Lung microvascular endothelial cell (primary cell): Measurements from ENCODE around the gene CFAP107. TPM values are rescaled to one million over a fixed set of nuclear protein-coding genes. Genes with fewer than 3 reads are reported as not detected.
"Not testable (repeated sequence)": the region's sequence is repeated elsewhere in the genome, so short reads cannot be mapped to it uniquely, and the experiment has no call there.

Experiments used
- DNase-seq, 2 donors: peaks; one replicate each; pipeline versions ENCODE4 v3.0.0 to v3.0.0-alpha.2; 2010; ENCODE audit warnings: low read depth in 2 of 2
- total RNA-seq: library from RNA; depleted of rRNA; stranded (reverse); fragments of >200 nt; gene quantifications from 2 replicates; pipeline ENCODE4 v1.2.1, GENCODE V29; 2014

Gene CFAP107, protein sequence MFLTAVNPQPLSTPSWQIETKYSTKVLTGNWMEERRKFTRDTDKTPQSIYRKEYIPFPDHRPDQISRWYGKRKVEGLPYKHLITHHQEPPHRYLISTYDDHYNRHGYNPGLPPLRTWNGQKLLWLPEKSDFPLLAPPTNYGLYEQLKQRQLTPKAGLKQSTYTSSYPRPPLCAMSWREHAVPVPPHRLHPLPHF
- total RNA-seq, result not detected in 2 replicates

DNA sequence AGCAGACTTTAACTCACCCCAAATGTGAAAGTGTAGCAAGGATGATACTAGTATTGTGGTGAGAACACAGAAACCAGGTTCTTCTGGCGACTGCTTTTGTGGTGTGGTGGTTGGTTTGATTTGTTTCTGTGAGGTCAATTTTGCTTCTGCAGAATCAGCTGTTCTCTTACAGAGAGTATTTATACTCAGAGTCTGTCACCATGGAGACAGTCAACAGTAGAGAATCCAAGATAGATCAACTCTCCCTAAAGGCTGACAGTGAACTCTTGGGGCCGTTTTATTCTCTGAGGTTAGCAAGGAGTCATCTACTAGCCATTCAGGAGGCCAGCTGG, at the start of gene CFAP107:
Gene CFAP107 (plus strand): TSS at position 209 of the 332 bp plus-strand sequence. CDS start 231 bp downstream, outside the sequence.
- no peak for DNase-seq

DNA sequence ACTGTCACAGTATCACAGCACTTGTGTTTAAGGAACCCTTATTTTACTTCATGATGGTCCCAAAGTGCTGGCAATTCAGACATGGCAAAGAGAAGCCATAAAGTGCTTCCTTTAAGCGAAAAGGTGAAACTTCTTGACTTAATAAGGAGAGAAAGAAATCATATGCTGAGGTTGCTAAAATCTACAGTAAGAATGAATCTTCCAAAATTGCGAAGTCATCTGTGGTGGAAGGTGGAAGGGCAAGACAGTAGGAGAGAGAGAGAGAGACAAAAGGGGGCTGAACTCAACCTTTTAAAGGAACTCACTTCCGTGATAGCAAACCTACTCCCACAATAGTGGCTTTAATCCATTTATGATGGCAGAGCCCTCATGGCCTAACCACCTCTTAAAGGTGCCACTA, 49.3 kb upstream of the CFAP107 start:
- no peak for DNase-seq

DNA sequence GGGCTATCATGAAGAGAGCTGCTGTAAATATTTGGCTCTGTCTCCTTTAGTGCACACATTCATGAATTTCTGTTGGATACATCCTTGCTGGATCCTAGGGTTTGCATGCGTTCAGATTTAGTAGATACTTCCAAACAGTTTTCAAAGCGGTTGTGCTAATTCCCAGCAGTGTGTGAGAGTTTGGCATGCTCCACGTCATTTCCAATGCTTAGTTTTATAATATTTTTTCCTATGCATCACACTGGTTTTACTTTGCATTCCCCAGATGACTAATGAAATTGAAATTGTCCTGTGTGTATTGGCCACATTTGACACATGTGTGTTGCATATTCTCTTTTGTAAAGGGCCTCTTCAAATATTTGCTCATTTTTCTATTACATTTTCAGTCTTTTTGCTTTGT, 48.6 kb upstream of the CFAP107 start:
- DNase-seq, result no peak

DNA sequence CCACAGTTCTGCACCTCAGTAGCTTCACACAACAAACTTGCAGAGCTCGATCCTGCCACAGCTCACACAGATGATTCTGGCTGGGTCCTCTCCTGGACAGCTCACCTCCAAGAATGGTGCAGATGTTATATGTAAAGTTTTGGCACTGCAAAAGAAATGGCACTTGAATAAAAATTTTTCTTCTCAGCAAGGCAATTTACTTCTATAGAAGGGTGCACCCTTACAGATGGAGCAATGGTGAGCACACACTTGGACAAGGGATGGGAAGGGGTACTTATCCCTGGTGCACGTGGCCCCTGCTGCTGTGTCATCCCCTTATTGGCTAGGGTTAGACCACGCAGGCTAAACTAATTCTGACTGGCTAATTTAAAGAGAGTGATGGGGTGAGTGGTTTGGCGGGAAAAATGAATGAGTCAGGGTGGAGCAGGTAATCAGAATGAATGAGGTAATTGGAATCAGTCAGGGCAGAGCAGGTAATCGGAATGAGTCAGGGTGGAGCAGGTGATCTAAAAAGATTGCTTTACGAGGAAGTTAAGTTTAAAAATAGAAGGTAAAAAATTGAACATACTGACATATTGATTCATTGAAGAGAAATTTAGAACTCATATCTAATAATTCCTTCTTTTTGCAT, 42.1 kb upstream of the CFAP107 start:
- DNase-seq, result no peak

DNA sequence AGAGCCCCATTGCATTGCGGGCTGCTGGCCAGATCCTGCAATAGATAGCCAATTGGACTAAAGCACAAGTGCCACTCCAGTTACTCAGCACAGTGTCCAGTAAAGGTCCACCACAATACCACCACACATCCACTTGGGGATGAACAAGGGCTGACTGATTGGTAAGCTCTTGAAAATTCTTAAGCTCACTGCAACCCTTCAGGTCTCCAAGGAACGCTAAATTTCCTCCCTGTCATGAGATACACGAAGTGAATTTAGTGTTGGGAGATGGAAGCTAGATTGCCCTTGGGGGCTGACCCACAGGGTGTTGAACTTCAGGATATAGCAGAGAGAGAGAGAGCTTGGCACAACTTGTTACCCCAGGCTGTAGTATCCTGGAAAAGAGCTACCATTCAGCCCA, 39.9 kb upstream of the CFAP107 start:
- DNase-seq, result no peak

DNA sequence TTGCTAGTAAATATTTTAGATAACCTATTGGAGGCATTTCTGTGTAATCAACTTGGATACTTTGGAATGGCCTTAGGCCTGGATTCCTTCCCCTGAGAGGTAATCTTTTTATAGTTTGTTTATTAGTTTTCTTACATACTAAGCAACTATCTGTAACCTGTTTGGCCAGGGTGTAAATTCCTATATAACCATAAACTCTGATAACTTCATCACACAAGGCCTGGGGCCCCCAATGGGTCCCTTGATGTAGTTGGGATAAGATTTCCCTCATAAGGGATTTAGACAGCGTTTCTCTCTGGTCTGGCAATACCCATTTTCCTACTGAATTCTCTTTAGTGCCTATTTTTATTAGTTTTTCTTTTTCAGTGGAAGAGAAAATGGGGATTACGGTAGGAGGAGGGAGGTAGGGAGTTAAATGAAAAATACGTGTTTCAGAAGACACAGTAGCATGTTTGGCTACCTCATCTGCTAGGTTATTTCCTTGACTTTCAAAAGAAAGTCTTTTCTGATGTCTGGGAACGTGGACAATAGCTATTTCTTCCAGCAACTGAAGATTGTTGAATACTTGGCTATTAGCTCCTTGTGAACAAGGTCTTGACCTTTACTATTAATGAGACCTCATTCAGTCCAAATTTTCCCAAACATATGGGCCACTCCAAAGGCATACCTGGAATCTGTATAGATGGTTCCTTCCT, 37.5 kb upstream of the CFAP107 start:
- no peak for DNase-seq

DNA sequence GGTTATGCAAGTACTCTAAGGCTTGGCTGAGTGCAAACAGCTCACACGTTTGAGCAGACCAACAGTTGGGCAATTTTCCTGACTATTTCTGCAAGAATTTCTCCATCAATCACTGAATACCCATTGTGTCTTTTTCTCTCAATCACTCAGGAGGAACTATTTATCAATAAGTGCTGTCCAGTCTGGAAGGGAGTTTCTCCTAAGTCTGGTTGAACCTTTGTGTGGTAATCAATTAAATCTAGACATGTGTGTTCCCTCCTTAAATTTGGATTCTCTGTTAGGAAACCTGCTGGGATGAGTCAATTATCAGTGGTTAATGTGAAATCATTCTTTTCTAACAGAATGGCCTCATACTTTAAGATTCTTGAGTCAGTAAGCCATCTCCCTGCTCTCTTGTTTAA, 36.9 kb upstream of the CFAP107 start:
- no peak for DNase-seq

DNA sequence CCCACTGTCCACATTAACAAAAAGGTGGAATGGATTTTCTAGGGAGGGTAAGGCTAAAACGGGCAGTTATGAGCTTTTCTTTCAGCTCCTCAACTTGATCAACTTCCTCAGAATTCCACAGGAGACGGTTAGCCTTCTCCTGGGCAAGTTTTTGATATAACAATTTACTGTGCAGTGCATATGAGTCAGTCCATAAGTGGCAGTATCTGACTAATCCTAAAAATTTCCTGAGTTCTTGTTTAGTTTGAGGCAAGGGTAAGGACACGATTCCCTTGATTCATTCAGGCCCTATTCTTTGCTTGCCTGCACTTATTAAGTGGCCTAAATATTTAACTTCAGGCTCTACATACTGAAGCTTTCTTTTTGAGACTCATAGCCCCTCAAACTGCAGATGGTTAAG, 36.3 kb upstream of the CFAP107 start:
- DNase-seq, result no peak

DNA sequence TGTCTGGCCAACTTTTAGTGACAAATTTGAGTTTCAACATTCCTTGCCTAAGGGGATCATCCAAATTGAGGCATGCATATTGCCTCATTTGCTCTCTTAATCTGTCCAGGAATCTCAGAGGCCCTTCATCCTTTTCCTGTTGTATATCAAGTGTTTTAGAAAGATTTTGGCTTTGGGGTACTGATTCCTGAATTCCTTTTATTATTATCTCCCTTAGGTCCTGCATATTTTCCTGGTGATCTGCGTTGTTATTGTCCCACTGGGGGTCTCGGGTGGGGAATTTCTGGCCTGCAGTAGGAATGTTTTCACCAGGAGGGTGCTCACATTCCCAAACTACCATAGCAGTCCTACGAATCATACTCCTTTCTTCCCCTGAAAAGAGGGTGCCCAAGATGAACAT, 34.5 kb upstream of the CFAP107 start:
- no peak for DNase-seq

DNA sequence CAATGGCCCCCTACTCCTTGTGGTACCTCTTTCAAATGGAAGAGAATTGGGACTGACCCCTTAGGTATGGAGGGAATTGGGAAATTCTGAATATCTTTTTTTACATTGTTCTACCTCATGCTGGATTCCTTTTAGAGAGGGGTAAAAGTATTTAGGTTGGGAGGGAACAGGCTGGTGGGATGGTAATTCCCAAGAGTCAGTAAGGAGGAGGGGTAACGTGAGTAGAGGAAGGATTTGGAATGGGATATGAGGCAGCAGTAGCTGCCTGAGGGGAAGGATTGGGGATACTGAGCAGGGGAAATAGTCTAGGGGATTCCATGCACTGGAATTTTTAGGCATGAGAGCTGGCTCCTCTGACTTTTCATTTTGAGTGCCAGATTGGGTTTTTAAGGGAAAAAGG, 33.9 kb upstream of the CFAP107 start:
- DNase-seq, result no peak

DNA sequence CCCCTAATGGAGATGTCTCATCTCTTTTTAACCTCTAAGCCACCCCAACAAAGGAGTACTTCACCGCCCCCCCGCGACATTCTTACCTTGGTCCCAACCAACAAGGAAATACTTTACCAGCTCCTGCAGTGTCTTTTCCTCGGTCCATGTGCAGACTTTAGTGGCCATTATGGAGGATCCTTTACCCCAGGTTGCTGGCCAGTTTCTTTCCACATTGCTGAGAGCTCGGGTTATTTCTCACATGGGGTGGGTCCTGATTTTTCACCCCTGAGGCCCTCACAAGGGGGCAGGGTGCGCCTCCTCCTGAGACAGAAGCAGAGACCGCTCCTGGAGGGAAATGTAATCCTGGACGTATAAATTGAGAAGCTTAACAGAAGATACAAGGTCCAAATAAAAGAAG, 33.1 kb upstream of the CFAP107 start:
- no peak for DNase-seq

DNA sequence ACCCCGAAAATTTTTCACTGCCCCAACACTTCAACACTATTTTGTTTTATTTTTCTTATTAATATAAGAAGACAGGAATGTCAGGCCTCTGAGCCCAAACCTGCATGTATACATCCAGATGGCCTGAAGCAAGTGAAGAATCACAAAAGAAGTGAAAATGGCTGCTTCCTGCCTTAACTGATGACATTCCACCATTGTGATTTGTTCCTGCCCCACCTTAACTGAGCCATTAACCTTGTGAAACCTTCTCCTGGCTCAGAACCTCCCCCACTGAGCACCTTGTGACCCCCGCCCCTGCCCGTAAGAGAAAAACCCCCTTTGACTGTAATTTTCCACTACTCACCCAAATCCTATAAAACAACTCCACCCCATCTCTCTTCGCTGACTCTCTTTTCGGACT, 32.3 kb upstream of the CFAP107 start:
- DNase-seq, result not testable (repeated sequence)

DNA sequence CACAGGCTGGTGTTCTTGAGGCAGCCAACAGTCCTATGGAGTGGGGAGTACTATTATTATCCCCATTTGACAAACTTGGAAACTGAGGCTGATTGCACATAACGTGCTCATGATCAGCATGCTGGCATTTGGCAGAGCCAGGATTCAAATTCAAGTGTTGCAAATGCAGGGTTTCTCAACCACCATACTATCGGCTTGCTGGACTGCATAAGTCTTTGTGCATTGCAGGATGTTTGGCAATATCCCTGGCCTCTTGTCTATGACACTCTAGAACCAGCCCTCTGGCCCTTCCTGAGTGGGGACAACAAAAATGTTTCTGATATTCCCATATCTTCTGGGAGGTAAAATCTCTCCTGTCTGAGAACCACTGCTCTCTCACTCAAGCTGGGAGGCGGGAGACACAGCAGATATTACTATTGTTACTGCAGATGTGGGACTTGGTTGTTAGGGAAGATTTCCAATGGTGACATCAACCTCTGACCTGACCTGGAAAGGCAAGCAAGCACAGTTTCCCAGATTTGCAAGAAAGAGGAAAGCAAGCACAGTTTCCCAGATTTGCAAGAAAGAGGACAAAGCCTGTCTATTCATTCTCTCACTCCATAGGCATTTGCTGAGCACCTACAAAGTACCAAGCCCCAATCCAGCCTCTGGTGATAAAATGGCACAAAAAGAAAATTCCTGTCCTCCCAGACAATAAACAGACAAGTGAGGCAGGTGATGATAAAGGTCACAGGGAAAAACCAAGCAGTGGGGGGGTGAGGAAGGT, 31.1 kb upstream of the CFAP107 start:
- no peak for DNase-seq

DNA sequence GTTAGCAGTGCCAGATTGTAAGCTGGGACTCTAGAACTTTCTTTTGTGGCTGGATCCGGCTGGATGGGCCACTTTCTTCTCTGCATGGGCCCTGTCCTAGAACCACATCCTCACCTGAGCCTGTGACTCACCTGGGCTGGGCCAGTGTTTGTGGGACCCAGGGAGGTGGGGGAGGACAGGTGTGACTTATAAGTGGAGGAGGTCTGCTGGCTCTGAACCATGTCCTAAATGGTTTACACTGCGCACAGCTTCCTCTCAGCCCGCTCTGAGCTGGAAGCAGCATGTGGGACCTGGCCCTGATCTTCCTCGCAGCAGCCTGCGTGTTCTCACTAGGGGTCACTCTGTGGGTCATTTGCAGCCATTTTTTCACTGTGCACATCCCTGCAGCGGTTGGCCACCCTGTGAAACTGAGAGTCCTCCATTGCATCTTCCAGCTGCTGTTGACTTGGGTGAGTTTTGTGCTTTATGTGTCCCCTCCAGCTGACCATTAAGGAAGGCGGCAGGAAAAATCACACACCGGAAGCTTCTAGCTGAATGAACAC, 30.0 kb upstream of the CFAP107 start, which contains the start of gene AADACL3:
Gene AADACL3 (plus strand): TSS at position 215 of the 542 bp plus-strand sequence. CDS start 67 bp downstream, at position 282.
- no peak for DNase-seq

DNA sequence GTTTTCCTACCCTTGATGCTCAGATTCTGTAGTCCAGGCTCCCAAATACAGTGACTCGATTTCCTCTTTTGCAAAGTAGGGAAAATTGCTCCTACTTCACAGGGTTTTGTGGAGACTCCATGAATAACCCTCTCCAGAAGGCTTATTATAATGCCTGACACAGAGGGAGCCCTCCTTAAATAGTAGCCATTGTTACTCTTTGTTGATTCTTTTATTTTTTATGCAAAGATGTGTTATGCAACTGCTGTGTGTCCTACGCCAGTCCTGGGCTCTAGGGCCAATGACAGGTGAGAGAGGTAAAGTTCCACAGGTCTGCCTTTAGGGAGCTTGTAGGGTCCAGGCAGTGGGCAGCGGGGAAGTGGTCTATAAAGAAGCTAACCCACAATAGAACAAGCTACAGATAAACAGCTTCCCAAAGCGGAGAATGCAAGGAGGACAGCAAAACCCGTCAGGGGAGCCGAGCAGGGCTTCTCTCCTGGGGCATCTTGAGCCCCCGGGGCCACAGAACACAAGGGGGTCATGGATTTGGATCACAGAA, 28.6 kb upstream of the CFAP107 start:
- no peak for DNase-seq

DNA sequence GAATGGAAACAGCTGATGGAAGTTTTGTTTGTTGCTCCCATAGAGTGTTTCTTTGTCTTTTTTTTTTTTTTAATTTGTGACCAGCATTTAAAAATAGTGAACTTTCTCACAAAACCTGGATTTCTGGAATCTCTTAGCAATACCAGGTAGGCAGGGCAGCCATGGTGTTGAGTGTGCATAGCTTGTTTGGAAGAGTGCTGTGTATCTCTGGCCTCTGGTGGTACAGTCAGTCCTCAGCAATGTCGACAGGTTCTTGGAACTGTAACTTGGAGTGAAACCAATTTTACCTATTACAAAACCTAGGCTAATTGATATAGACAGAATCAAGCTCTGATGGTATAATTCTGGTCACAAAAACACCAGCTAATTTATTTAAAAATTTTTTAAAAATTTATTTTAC, 23.4 kb upstream of the CFAP107 start:
- no peak for DNase-seq

DNA sequence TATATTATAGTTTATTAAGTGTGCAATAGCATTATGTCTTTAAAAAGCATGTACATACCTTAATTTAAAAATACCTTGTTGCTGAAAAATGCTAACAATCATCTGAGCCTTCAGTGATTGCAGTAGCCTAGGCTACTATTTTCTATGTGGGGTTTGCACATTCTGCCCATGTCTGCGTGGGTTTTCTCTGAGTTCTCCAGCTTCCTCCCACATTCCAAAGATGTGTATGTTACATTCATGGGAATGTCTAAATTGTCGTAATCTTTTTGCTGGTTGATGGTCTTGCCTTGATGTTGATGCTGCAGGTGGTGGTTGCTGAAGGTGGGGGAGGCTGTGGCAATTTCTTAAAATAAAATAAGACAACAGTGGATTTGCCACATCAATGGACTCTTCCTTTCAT, 17.6 kb upstream of the CFAP107 start:
- DNase-seq, result no peak

DNA sequence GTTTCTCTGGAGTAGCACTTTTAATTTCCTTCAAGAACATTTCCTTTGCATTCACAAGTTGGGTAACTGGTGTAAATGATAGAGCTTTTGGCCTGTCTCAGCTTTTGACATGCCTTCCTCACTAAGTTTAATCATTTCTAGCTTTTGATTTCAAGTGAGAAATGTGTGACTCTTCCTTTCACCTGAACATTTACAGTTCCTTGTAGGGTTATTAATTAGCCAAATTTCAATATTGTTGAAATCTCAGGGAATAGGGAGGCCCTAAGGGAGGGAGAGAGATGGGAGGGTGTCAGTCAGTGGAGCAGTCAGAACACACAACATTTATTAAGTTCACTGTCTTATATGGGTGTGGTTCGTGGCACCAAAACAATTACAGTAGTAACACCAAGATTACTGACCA, 15.8 kb upstream of the CFAP107 start:
- no peak for DNase-seq

DNA sequence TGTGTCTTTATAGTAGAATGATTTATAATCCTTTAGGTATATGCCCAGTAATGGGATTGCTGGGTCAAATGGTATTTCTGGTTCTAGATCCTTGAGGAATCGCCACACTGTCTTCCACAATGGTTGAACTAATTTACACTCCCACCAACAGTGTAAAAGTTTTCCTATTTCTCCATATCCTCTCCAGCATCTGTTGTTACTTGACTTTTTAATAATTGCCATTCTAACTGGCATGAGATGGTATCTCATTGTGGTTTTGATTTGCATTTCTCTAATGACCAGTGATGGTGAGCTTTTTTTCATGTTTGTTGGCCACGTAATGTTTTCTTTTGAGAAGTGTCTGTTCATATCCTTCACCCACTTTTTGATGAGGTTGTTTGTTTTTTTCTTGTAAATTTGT, 14.9 kb upstream of the CFAP107 start:
- not testable (repeated sequence) for DNase-seq

DNA sequence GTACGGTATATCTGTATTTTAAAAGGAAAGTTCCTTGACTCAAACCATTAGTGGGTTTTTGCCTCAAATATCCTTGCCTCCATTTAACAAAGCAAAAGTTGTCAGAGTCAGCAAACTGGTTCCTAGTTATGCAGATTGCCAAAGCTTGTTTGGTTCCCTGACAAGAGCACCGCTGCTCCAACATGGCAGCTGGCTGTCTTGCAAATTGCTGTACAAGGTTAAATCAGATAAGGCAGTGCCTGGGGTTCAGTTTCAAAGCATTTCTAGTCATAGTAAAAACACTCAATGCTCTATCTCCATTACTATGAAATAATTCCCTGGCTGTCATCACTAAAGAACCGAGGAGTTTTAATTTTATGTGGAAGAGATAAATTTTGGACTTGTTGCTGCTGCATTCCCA, 11.3 kb upstream of the CFAP107 start:
- no peak for DNase-seq

DNA sequence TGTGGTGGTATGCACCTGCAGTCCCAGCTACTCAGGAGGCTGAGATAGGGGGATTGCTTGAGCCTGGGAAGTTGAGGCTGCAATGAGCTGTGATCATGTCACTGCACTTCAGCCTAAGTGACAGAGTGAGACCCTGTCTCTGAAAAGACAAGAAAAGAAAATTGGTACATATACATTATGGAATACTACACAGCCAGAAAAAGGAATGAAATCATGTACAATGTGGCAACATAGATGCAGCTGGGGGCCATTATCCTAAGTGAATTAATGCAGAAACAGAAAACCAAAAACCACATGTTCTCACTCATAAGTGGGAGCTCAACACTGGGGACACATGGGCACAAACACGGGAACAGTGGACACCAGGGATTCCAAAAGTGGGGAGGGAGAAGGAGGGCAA, 7.1 kb upstream of the CFAP107 start:
- no peak for DNase-seq

DNA sequence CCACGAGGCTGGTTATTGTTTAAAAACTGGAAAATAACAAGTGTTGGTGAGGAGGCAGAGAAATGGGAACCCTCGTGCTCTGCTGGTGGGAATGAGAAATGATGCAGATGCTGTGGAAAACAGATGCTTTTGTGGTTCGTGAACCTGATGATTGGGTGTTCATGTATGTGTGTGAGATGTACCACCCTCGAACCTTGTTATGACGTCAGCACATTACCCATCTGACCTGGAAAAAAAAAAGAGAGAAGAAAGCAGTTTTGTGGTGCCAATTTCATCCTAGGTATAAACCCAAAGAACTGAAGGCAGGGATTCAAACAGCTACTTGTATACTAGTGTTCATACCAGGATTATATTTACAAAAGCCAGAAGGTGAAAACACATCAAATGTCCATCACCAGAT, 6.4 kb upstream of the CFAP107 start:
- no peak for DNase-seq
